Neural cell (in vitro differentiated cells): ENCODE results near the gene CFAP20DC.

Experiments used
- CTCF ChIP-seq: fragments of 450-650 bp; IDR thresholded peaks from 2 replicates; pipeline ENCODE4 v1.5.1; 2014; ENCODE audit warnings: antibody characterized with exemption, mild to moderate bottlenecking, moderate library complexity; ENCODE audit not compliant: poor library complexity, severe bottlenecking
- EP300 ChIP-seq: fragments of 450-650 bp; conservative IDR thresholded peaks from 2 replicates; pipeline ENCODE4 v1.6.1; 2014; ENCODE audit warnings: antibody characterized with exemption, mild to moderate bottlenecking, moderate library complexity; ENCODE audit not compliant: poor library complexity, severe bottlenecking
- EZH2 ChIP-seq: fragments of 200-600, 300-800 bp; shearing (Covaris generic), sonication (generic); IDR thresholded peaks from 2 replicates; pipeline ENCODE4 v1.6.1; 2014; ENCODE audit warnings: antibody characterized with exemption, low read length, borderline replicate concordance, mild to moderate bottlenecking; ENCODE audit not compliant: insufficient read depth, poor library complexity, severe bottlenecking
- POLR2AphosphoS5 ChIP-seq: IDR thresholded peaks from 2 replicates; pipeline ENCODE4 v1.6.1; 2012
- RAD21 ChIP-seq: fragments of 450-650 bp; conservative IDR thresholded peaks from 2 replicates; pipeline ENCODE4 v1.6.1; 2014; ENCODE audit warnings: antibody characterized with exemption, mild to moderate bottlenecking, moderate library complexity
- SMC3 ChIP-seq: fragments of 450-650 bp; conservative IDR thresholded peaks from 2 replicates; pipeline ENCODE4 v1.6.1; 2014; ENCODE audit warnings: antibody characterized with exemption, mild to moderate bottlenecking, moderate library complexity; ENCODE audit not compliant: poor library complexity

GRCh38 chr3:58867621-58868020 is 182.2 kb downstream of the CFAP20DC start:
- no peak for TF ChIP-seq CTCF
- no peak for TF ChIP-seq POLR2AphosphoS5
- TF ChIP-seq EP300, result no peak
- TF ChIP-seq EZH2, result no peak
- no peak for TF ChIP-seq RAD21
- TF ChIP-seq SMC3, result no peak
